Measurements from ENCODE around the gene SIX5. TPM values are rescaled to one million over a fixed set of nuclear protein-coding genes. Genes with fewer than 3 reads are reported as not detected.
"Not testable (repeated sequence)": the region's sequence is repeated elsewhere in the genome, so short reads cannot be mapped to it uniquely, and the experiment has no call there.

The SIX5 gene
- total RNA-seq, 2 experiments from 2014 or later, result 0.53 to 0.89 TPM

- peaks cover 10% of the 10 kb centered on the region for H3K27me3 Mint-ChIP-seq (ENCODE audit: low read depth)
- no peaks in the 10 kb centered on the region for H3K9me3 Mint-ChIP-seq (ENCODE audit: insufficient read depth)
- no peaks in the 10 kb centered on the region for H3K36me3 Mint-ChIP-seq (ENCODE audit: low read depth)
- DNase-seq (no peak), ATAC-seq (no peak)
- ChIA-PET CTCF (interaction anchor here (1.4 kb wide), 1 partner anchor 15 kb away, joined by 3 read pairs; no protein-coding TSS in a partner anchor), POLR2A (no interaction called here)
- peaks cover 7% of the 10 kb centered on the region for H3K4me1 Mint-ChIP-seq (ENCODE audit: low read depth)
- no peak overlapping the region for H3K27ac Mint-ChIP-seq
- no peak overlapping the region for H3K4me3 Mint-ChIP-seq
These were observed 4.6 kb downstream of the SIX5 start for GRCh38 chr19:45764475-45764874.

DNA sequence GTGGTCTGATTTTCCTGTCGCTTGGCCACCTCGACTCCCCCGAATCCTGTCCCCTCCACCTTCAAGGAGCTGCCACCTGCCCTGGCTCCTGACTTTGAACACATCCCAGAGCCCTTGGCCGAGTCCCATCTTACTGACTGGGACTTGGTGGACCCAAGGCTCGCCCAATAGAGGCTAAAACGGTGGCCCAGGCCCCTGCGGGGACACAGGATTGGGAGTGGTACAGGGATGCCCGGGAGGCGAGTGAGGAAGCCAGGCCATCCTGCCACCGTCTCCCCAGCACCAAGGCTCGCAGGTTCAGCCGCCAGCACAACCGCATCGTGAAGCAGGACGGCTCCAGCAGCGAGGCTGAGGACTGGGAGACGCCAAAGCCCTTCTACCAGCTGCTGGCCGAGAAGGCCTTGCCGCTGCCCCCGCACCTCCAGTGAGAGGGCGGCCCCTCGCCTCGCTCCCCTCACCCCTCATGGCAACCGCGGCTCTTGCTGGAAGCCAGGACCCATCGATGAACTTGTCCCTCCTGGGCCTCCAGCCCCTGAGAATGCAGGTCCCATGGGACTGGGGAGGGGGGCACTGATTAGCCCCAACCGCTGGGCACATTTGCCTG is 5.3 kb downstream of the SIX5 start:
- no peaks in the 10 kb centered on the region for H3K9me3 Mint-ChIP-seq (ENCODE audit: insufficient read depth)
- DNase-seq, result no peak
- ChIA-PET POLR2A (no interaction called here), CTCF (no interaction called here)
- no peak for ATAC-seq
- H3K27ac Mint-ChIP-seq, result no peak overlapping the region
- H3K27me3 Mint-ChIP-seq (ENCODE audit: low read depth), result peaks cover 8% of the 10 kb centered on the region
- H3K4me3 Mint-ChIP-seq, result no peak overlapping the region
- peaks cover 4% of the 10 kb centered on the region for H3K4me1 Mint-ChIP-seq (ENCODE audit: low read depth)
- no peaks in the 10 kb centered on the region for H3K36me3 Mint-ChIP-seq (ENCODE audit: low read depth)

DNA sequence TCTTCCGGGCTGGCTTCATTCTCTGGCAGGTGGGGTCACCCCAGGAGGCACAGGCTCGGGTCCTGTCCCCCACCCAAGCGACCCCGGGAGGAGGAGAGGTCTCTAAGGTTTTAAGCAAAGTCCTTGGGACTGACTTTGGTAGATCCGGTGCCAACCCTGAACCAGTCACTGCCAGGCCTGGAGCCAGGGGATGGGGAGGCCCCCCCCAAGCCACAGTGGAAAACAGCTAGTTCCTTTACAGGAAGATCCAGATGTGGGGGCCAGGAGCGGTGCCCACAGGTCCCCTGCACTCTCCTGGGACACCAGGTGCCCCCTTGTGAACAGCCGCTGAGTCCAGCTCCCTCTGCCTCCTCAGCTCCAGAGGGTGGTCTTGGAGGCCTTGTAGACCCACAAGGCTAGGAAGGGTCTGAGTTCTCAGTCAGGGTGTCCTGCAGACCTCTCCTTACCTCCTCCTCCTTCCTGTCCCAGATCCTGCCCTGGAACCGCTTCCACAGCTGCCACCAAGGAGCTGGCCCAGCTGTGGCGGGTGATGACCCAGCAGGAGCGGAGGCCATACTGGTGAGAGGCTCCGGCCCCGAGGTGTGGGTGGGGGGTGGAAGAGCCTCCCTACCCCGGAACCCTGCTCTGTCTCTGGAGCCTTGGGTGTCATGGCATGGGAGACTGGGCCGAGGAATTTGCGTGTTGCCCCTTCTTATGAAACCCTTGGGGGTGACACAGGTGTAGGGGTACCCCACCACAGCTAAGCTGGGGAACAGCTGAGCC is 6.0 kb downstream of the SIX5 start:
- ChIA-PET POLR2A (no interaction called here), CTCF (no interaction called here)

DNA sequence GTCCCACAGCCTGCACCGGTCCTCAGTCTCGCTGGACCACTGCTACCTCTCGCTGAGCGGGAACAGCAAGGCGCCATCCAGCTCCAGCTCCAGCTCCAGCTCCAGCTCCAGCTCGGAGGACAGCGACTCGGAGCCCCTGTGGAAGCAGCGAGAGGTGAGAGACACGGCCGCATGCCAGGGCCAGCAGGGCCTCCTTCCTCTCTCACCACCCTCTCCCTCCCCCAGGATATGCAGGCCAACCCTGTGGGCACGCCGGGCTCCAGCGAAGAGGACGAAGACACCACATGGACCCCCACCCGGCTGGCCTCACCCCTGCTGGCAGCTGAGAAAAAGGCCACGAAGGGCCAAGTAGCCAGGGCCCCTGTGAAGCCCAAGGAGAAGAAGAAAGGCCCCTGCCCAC is 7.3 kb downstream of the SIX5 start:
- Mint-ChIP-seq H3K4me1 (ENCODE audit: low read depth) (no peaks in the 10 kb centered on the region), H3K9me3 (ENCODE audit: insufficient read depth) (no peaks in the 10 kb centered on the region), H3K27ac (no peak overlapping the region), H3K36me3 (ENCODE audit: low read depth) (no peaks in the 10 kb centered on the region), H3K4me3 (no peak overlapping the region), H3K27me3 (ENCODE audit: low read depth) (peaks cover 4% of the 10 kb centered on the region)
- DNase-seq, result no peak
- no peak for ATAC-seq
- ChIA-PET POLR2A (no interaction called here), CTCF (no interaction called here)

More for the DNA sequence above, 6.0 kb downstream of the SIX5 start:
- H3K27me3 Mint-ChIP-seq (ENCODE audit: low read depth), result peaks cover 6% of the 10 kb centered on the region
- ATAC-seq (no peak), DNase-seq (no peak)
- no peak overlapping the region for H3K4me3 Mint-ChIP-seq
- H3K4me1 Mint-ChIP-seq (ENCODE audit: low read depth), result peaks cover 3% of the 10 kb centered on the region
- H3K9me3 Mint-ChIP-seq (ENCODE audit: insufficient read depth), result no peaks in the 10 kb centered on the region
- no peaks in the 10 kb centered on the region for H3K36me3 Mint-ChIP-seq (ENCODE audit: low read depth)
- no peak overlapping the region for H3K27ac Mint-ChIP-seq

DNA sequence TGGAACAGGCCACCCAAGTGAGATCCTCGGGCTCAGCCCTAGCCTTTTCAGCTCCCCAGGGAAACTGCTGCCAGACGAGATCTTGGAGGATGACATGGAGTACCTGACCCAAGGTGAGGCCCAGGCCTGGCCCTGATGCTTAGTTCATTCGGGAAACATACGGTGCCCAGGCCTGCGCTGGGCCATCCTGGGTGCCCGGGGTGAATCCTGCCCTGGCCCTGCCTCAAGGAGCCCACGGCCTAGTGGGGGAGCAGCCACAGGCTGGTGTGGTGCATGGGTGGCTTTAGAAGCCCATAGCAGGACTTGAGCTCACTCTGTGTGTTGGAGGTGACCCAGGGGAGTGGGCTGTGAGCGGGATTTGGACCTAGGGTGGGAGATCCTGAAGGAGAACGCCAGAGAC is 10.1 kb downstream of the SIX5 start:
- Mint-ChIP-seq H3K36me3 (ENCODE audit: low read depth) (no peaks in the 10 kb centered on the region), H3K4me3 (no peak overlapping the region), H3K4me1 (ENCODE audit: low read depth) (no peaks in the 10 kb centered on the region), H3K27ac (no peak overlapping the region), H3K27me3 (ENCODE audit: low read depth) (no peaks in the 10 kb centered on the region), H3K9me3 (ENCODE audit: insufficient read depth) (no peaks in the 10 kb centered on the region)
- DNase-seq, result no peak
- ChIA-PET POLR2A (no interaction called here), CTCF (no interaction called here)
- ATAC-seq, result no peak

DNA sequence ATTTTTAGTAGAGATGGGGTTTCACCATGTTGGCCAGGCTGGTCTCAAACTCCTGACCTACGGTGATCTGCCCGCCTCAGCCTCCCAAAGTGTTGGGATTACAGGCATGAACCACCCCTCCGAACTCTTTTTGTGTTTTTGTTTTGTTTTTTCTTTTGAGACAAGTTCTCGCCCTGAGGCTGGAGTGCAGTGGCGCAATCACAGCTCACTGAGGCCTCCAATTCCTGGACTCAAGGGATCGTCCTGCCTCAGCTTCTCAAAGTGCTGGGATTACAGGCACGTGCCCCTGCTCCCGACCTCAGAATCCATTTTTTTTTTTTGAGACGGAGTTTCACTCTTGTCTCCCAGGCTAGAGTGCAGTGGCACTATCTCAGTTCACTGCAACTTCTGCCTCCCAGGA is 11.4 kb downstream of the SIX5 start:
- Mint-ChIP-seq H3K4me1 (ENCODE audit: low read depth) (no peaks in the 10 kb centered on the region), H3K27me3 (ENCODE audit: low read depth) (no peaks in the 10 kb centered on the region), H3K27ac (no peak overlapping the region), H3K36me3 (ENCODE audit: low read depth) (no peaks in the 10 kb centered on the region), H3K9me3 (ENCODE audit: insufficient read depth) (no peaks in the 10 kb centered on the region), H3K4me3 (no peak overlapping the region)
- ChIA-PET POLR2A (interaction anchor here (0.7 kb wide), 1 partner anchor 352 kb away, joined by 3 read pairs; no protein-coding TSS in a partner anchor), CTCF (interaction anchor here (0.7 to 1.3 kb wide), 3 partner anchors 42 to 271 kb away, joined by 3 to 4 read pairs (median 3); no protein-coding TSS in a partner anchor)
- no peak for DNase-seq
- ATAC-seq, result no peak

DNA sequence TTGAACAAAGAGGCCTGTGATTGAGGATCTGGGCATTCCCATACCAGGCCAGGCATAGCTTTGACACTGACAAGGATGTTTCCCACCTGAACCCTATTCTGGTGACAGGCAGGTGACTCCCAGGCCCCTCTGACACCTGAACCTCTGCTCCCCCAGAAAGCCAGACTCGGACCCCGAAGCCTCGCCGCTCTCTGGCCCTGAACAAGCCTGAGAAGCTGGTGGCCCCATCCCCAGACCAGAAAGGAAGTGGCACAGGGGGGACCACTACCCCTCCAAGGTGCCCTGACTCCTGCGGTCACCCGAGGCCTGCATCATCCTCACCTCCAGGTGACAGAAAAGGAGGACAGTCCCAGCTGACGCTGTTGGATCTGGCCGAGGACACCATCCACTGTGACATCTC is 14.7 kb downstream of the SIX5 start:
- CTCF ChIA-PET, result interaction anchor here (1.5 kb wide), 1 partner anchor 129 kb away, joined by 4 read pairs; no protein-coding TSS in a partner anchor
- H3K27ac Mint-ChIP-seq, result no peak overlapping the region

GRCh38 chr19:45753548-45753947 is 15.5 kb downstream of the SIX5 start:
- H3K27me3 Mint-ChIP-seq (ENCODE audit: low read depth), result no peaks in the 10 kb centered on the region
- no peak overlapping the region for H3K27ac Mint-ChIP-seq
- H3K4me3 Mint-ChIP-seq, result no peak overlapping the region
- DNase-seq (no peak), ATAC-seq (no peak)
- no peaks in the 10 kb centered on the region for H3K4me1 Mint-ChIP-seq (ENCODE audit: low read depth)
- POLR2A ChIA-PET, result interaction anchor here (2.7 kb wide), 1 partner anchor 15 kb away, joined by 6 read pairs; the partner anchor contains the start of gene SIX5
- CTCF ChIA-PET, result interaction anchor here (0.7 kb wide), 1 partner anchor 15 kb away, joined by 3 read pairs; the partner anchor contains the start of gene SIX5
- no peaks in the 10 kb centered on the region for H3K9me3 Mint-ChIP-seq (ENCODE audit: insufficient read depth)
- no peaks in the 10 kb centered on the region for H3K36me3 Mint-ChIP-seq (ENCODE audit: low read depth)

More for the DNA sequence above, 14.7 kb downstream of the SIX5 start:
- POLR2A ChIA-PET, result interaction anchor here (2.7 kb wide), 1 partner anchor 15 kb away, joined by 6 read pairs; the partner anchor contains the start of gene SIX5
- no peaks in the 10 kb centered on the region for H3K36me3 Mint-ChIP-seq (ENCODE audit: low read depth)
- no peaks in the 10 kb centered on the region for H3K9me3 Mint-ChIP-seq (ENCODE audit: insufficient read depth)
- DNase-seq (no peak), ATAC-seq (no peak)
- no peak overlapping the region for H3K4me3 Mint-ChIP-seq
- no peaks in the 10 kb centered on the region for H3K27me3 Mint-ChIP-seq (ENCODE audit: low read depth)
- no peaks in the 10 kb centered on the region for H3K4me1 Mint-ChIP-seq (ENCODE audit: low read depth)

- CTCF ChIA-PET, result interaction anchor here (0.8 to 0.9 kb wide), 2 partner anchors 16 to 21 kb away, joined by 4 read pairs; partner anchors contain the start of gene SIX5
- DNase-seq (no peak), ATAC-seq (no peak)
- POLR2A ChIA-PET, result no interaction called here
- Mint-ChIP-seq H3K4me1 (ENCODE audit: low read depth) (no peaks in the 10 kb centered on the region), H3K27me3 (ENCODE audit: low read depth) (no peaks in the 10 kb centered on the region), H3K9me3 (ENCODE audit: insufficient read depth) (no peaks in the 10 kb centered on the region), H3K36me3 (ENCODE audit: low read depth) (no peaks in the 10 kb centered on the region), H3K4me3 (no peak overlapping the region), H3K27ac (no peak overlapping the region)
These were observed 16.4 kb downstream of the SIX5 start for GRCh38 chr19:45752639-45753038.

DNA sequence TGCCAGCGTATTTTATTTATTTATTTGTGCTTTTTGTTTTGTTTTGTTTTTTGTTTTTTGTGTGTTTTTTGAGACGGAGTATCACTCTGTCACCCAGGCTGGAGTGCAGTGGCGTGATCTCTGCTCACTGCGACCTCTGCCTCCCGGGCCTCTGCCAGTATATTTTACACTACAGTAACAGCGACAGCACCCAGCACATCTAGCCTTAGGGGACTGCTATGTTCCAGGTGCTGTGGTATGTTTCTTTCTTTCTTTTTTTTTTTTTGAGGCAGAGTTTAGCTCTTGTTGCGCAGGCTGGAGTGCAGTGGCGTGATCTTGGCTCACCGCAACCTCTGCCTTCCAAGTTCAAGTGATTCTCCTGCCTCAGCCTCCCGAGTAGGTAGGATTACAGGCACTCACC is 17.6 kb downstream of the SIX5 start:
- H3K27me3 Mint-ChIP-seq (ENCODE audit: low read depth); H3K4me3 Mint-ChIP-seq; H3K4me1 Mint-ChIP-seq (ENCODE audit: low read depth); DNase-seq; ATAC-seq; H3K27ac Mint-ChIP-seq; H3K9me3 Mint-ChIP-seq (ENCODE audit: insufficient read depth); POLR2A ChIA-PET; H3K36me3 Mint-ChIP-seq (ENCODE audit: low read depth): not testable (repeated sequence)
- CTCF ChIA-PET, result interaction anchor here (0.9 kb wide), 1 partner anchor 17 kb away, joined by 4 read pairs; the partner anchor contains the start of gene SIX5

DNA sequence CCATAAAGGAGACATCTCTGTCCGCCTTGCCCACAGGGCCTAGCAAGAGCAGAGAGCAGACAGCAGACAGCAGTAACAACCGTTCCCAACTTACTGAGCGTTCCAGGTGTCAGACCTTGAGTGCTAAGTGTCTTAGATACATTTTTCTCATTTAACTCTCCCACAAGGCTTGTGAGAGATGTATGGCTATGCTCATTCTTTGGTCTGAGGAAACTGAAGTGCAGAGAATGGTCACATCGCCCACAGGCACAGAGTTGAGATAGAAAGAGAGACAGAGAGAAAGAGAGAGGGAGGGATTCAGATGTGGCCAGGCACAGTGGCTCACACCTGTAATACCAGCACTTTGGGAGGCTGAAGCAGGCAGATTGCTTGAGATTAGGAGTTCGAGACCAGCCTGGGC is 21.5 kb downstream of the SIX5 start:
- ChIA-PET POLR2A (no interaction called here), CTCF (no interaction called here)
- H3K36me3 Mint-ChIP-seq (ENCODE audit: low read depth), result no peaks in the 10 kb centered on the region
- no peaks in the 10 kb centered on the region for H3K4me1 Mint-ChIP-seq (ENCODE audit: low read depth)
- H3K27ac Mint-ChIP-seq, result no peak overlapping the region
- DNase-seq, result no peak
- no peak for ATAC-seq
- H3K9me3 Mint-ChIP-seq (ENCODE audit: insufficient read depth), result no peaks in the 10 kb centered on the region
- H3K27me3 Mint-ChIP-seq (ENCODE audit: low read depth), result peaks cover 17% of the 10 kb centered on the region
- H3K4me3 Mint-ChIP-seq, result no peak overlapping the region

DNA sequence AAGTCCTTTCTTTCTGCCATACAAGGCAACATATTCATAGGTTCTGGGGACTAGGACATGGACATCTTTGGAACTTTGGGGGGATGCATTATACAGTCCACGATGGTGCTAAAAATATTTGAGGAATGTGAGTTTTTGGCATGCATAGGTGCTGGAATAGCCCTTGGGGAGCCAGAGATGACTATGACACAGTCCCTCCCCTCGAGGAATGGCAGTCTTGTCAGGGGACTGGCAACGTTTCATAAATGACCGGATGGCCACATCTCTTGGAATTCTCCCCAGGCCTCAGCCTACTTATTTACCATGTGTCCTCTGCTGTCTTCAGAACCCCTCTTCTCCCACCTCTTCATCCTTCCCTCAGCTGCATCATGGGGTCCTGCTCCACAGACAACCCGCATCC is 22.2 kb downstream of the SIX5 start:
- Mint-ChIP-seq H3K27ac (no peak overlapping the region), H3K4me3 (no peak overlapping the region), H3K36me3 (ENCODE audit: low read depth) (no peaks in the 10 kb centered on the region), H3K4me1 (ENCODE audit: low read depth) (no peaks in the 10 kb centered on the region), H3K9me3 (ENCODE audit: insufficient read depth) (no peaks in the 10 kb centered on the region), H3K27me3 (ENCODE audit: low read depth) (peaks cover 19% of the 10 kb centered on the region)
- DNase-seq (no peak), ATAC-seq (no peak)
- CTCF ChIA-PET, result no interaction called here
- POLR2A ChIA-PET, result no interaction called here

All from activated CD8-positive, alpha-beta T cell treated with anti-CD3 and anti-CD28 coated beads, Interleukin-2, amount 10 ng/mL, durations not matched to agents 7 days and 5 days (primary cell).